Kidney capillary endothelial cell (primary cell): ENCODE data around the gene PLXND1.
"Not testable (repeated sequence)": the region's sequence is repeated elsewhere in the genome, so short reads cannot be mapped to it uniquely, and the experiment has no call there.

ENCODE experiments used
- DNase-seq: peaks from one replicate; pipeline ENCODE4 v3.0.0-alpha.2; 2018; ENCODE audit warnings: low spot score

PLXND1 gene

GRCh38 chr3:129614927-129615363, 8.5 kb upstream of the PLXND1 start:
- DNase-seq: no peak

GRCh38 chr3:129614435-129614834, 8.0 kb upstream of the PLXND1 start:
- no peak for DNase-seq

- DNase-seq: no peak
Observed at GRCh38 chr3:129613367-129613740, 6.9 kb upstream of the PLXND1 start.

- DNase-seq: no peak
Observed at GRCh38 chr3:129612534-129613366, 6.3 kb upstream of the PLXND1 start.

GRCh38 chr3:129611812-129612533, 5.5 kb upstream of the PLXND1 start:
- no peak for DNase-seq

GRCh38 chr3:129611446-129611800, 4.9 kb upstream of the PLXND1 start:
- no peak for DNase-seq

- DNase-seq: not testable (repeated sequence)
Observed at GRCh38 chr3:129610794-129611445, 4.4 kb upstream of the PLXND1 start.

- DNase-seq: no peak
Observed at GRCh38 chr3:129610276-129610675, 3.8 kb upstream of the PLXND1 start.

GRCh38 chr3:129609591-129610182, 3.2 kb upstream of the PLXND1 start:
- DNase-seq: no peak

- DNase-seq: no peak
Observed at GRCh38 chr3:129608936-129609590, 2.6 kb upstream of the PLXND1 start.

GRCh38 chr3:129608087-129608935, 1.8 kb upstream of the PLXND1 start:
- DNase-seq: no peak

GRCh38 chr3:129607391-129608068, 1.1 kb upstream of the PLXND1 start:
- DNase-seq: no peak

- no peak for DNase-seq
Observed at GRCh38 chr3:129605922-129606635, 397 bp downstream of the PLXND1 start.

- no peak for DNase-seq
Observed at GRCh38 chr3:129605203-129605921, 1.1 kb downstream of the PLXND1 start.

- no peak for DNase-seq
Observed at GRCh38 chr3:129604767-129605166, 1.7 kb downstream of the PLXND1 start.

- no peak for DNase-seq
Observed at GRCh38 chr3:129603991-129604749, 2.3 kb downstream of the PLXND1 start.

GRCh38 chr3:129603561-129603942, 2.9 kb downstream of the PLXND1 start:
- no peak for DNase-seq
